ENCODE measurements around the gene OR11H7. TPM values are rescaled to one million over a fixed set of nuclear protein-coding genes. Genes with fewer than 3 reads are reported as not detected.
"Not testable (repeated sequence)": the region's sequence is repeated elsewhere in the genome, so short reads cannot be mapped to it uniquely, and the experiment has no call there.

OR11H7 gene
- total RNA-seq, 1 donor from 2014 or later: not detected

DNA sequence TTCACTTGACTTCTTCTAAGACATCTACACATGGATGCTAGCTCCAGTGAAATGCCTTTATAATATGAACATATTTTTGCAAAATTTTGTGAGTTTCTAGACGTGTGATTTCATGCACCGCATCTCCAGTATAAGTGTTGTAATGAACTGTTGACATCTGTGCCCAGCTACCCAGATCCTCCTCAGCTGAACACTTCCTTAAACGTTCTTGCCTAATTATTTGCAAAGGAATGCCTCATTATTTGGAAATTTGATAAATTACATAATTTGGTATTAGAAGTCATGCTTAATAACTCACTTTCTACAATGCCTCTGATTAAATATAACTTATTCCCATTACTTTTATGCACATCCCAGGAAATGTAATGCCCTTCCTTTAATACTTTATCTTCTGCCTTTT, 24.1 kb upstream of the OR11H7 start:
- TF ChIP-seq, protein P1, sequence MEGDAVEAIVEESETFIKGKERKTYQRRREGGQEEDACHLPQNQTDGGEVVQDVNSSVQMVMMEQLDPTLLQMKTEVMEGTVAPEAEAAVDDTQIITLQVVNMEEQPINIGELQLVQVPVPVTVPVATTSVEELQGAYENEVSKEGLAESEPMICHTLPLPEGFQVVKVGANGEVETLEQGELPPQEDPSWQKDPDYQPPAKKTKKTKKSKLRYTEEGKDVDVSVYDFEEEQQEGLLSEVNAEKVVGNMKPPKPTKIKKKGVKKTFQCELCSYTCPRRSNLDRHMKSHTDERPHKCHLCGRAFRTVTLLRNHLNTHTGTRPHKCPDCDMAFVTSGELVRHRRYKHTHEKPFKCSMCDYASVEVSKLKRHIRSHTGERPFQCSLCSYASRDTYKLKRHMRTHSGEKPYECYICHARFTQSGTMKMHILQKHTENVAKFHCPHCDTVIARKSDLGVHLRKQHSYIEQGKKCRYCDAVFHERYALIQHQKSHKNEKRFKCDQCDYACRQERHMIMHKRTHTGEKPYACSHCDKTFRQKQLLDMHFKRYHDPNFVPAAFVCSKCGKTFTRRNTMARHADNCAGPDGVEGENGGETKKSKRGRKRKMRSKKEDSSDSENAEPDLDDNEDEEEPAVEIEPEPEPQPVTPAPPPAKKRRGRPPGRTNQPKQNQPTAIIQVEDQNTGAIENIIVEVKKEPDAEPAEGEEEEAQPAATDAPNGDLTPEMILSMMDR (IDR thresholded peaks at IDR 0.05; ENCODE audit: insufficient read depth, low read length, severe bottlenecking): no peak
- Histone ChIP-seq H3K27me3 (ENCODE audit: control insufficient read depth, insufficient read depth, low read length) (no peaks in the 10 kb centered on the region), H3K4me3 (ENCODE audit: low read depth, low read length) (no peak overlapping the region), H3K36me3 (ENCODE audit: control insufficient read depth, insufficient read depth, low read length) (no peaks in the 10 kb centered on the region)
- FAIRE-seq (no peak), DNase-seq (ENCODE audit: low read depth) (no peak)

DNA sequence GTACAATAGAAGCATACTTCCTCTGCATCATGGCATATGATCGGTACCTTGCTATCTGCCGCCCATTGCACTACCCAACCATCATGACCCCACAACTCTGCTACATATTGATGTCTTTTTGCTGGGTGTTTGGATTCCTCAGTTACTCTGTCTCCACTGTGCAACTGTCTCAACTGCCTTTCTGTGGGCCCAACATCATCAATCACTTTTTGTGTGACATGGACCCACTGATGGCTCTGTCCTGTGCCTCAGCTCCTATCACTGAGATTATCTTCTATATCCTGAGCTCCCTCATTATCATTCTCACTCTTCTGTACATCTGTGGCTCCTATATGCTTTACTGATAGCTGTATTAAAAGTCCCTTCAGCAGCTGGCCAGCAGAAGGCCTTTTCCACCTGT, 19.2 kb upstream of the OR11H7 start:
- FAIRE-seq (peak; percentile 58), DNase-seq (ENCODE audit: low read depth) (no peak)
- Histone ChIP-seq H3K36me3 (ENCODE audit: control insufficient read depth, insufficient read depth, low read length) (no peaks in the 10 kb centered on the region), H3K27me3 (ENCODE audit: control insufficient read depth, insufficient read depth, low read length) (no peaks in the 10 kb centered on the region), H3K4me3 (ENCODE audit: low read depth, low read length) (no peak overlapping the region)
- TF ChIP-seq, protein P1 (IDR thresholded peaks at IDR 0.05; ENCODE audit: insufficient read depth, low read length, severe bottlenecking): no peak

DNA sequence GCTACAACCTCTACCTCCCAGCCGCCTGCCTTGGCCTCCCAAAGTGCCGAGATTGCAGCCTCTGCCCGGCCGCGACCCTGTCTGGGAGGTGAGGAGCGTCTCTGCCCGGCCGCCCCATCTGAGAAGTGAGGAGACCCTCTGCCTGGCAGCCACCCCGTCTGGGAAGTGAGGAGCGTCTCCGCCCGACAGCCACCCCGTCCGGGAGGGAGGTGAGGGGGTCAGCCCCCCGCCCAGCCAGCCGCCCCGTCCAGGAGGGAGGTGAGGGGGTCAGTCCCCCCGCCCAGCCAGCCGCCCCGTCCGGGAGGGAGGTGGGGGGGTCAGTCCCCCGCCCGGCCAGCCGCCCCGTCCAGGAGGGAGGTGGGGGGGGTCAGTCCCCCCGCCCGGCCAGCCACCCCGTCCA, 16.4 kb upstream of the OR11H7 start:
- H3K36me3 ChIP-seq (ENCODE audit: control insufficient read depth, insufficient read depth, low read length); DNase-seq (ENCODE audit: low read depth); H3K4me3 ChIP-seq (ENCODE audit: low read depth, low read length); FAIRE-seq; H3K27me3 ChIP-seq (ENCODE audit: control insufficient read depth, insufficient read depth, low read length): not testable (repeated sequence)

DNA sequence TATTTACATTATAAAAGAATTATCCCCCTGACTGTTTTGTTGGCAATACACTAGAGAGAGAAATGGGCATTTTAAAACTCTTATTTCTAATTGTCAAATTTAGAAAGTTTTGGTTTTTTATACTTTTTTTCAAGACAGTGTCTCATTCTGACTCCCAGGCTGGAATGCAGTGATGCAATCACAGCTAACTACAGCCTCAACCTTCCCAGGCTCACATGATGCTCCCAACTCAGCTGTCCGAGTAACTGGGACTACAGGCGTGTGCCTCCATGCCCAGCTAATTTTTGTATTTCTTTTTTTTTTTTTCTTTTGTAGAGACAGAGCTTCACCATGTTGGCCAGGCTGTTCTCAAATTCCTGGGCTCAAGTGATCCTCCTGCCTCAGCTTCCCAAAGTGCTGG, 13.6 kb upstream of the OR11H7 start:
- Histone ChIP-seq H3K27me3 (ENCODE audit: control insufficient read depth, insufficient read depth, low read length) (no peaks in the 10 kb centered on the region), H3K4me3 (ENCODE audit: low read depth, low read length) (no peak overlapping the region), H3K36me3 (ENCODE audit: control insufficient read depth, insufficient read depth, low read length) (no peaks in the 10 kb centered on the region)
- TF ChIP-seq, protein P1 (IDR thresholded peaks at IDR 0.05; ENCODE audit: insufficient read depth, low read length, severe bottlenecking): no peak
- peak; percentile 1 for DNase-seq (ENCODE audit: low read depth)
- no peak for FAIRE-seq

DNA sequence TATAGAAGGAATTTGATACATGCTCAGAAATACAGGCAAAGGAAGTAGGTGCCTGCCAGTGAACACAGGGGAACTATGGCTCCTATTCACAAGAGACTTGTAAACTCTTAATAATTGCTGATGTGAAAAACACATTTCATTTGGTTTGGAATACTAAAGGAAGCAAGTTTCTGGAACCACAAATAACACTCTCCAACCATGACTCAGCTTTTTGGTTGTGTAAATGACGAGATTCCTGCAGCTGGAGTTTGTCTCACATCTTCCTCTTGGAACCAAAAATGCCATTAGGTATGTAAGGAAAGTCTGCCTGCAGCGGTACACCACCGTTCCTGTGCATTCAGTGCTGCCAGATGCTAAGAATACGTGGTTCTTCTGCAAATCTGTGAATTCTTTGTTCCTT, 9.7 kb upstream of the OR11H7 start:
- FAIRE-seq (no peak), DNase-seq (ENCODE audit: low read depth) (no peak)
- Histone ChIP-seq H3K36me3 (ENCODE audit: control insufficient read depth, insufficient read depth, low read length) (no peaks in the 10 kb centered on the region), H3K27me3 (ENCODE audit: control insufficient read depth, insufficient read depth, low read length) (no peaks in the 10 kb centered on the region), H3K4me3 (ENCODE audit: low read depth, low read length) (no peak overlapping the region)
- TF ChIP-seq, protein P1 (IDR thresholded peaks at IDR 0.05; ENCODE audit: insufficient read depth, low read length, severe bottlenecking): no peak

DNA sequence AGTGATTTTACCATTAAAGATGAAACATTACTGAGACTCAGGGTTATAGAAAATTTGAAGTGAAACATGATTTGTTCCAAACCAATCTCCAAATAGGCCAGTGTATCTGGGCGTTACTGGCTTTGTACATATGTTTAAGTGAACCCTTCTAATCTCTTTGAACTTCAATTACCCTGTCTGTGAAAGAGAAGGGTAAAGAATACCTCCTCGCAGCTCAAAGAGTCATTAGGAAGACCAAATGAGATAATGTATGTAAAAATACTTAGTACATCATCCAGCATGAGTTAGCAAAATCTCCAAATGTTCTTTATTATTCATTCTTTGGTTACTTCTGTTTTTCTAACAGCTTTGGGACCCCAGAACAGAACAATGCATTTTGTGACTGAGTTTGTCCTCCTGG, 5.4 kb upstream of the OR11H7 start, which contains the start of gene OR11H6:
TSS of gene OR11H6 (plus strand) at position 301 of the 400 bp plus-strand sequence. CDS start at position 301, 0 bp downstream.
- Histone ChIP-seq H3K4me3 (ENCODE audit: low read depth, low read length) (no peak within 1 kb of the TSS), H3K36me3 (ENCODE audit: control insufficient read depth, insufficient read depth, low read length) (no peaks in the 10 kb centered on the region), H3K27me3 (ENCODE audit: control insufficient read depth, insufficient read depth, low read length) (no peaks in the 10 kb centered on the region)
- TF ChIP-seq, protein P1 (IDR thresholded peaks at IDR 0.05; ENCODE audit: insufficient read depth, low read length, severe bottlenecking): no peak
- no peak for DNase-seq (ENCODE audit: low read depth)
- FAIRE-seq: no peak

DNA sequence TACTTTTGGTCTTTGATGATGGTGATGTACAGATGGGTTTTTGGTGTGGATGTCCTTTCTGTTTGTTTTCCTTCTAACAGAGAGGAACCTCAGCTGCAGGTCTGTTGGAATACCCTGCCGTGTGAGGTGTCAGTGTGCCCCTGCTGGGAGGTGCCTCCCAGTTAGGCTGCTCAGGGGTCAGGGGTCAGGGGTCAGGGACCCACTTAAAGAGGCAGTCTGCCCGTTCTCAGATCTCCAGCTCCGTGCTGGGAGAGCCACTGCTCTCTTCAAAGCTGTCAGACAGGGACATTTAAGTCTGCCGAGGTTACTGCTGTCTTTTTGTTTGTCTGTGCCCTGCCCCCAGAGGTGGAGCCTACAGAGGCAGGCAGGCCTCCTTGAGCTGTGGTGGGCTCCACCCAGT, 6.6 kb downstream of the OR11H7 start:
- not testable (repeated sequence) for H3K36me3 ChIP-seq (ENCODE audit: control insufficient read depth, insufficient read depth, low read length); H3K4me3 ChIP-seq (ENCODE audit: low read depth, low read length); DNase-seq (ENCODE audit: low read depth); H3K27me3 ChIP-seq (ENCODE audit: control insufficient read depth, insufficient read depth, low read length); FAIRE-seq

Data from bronchial epithelial cell (primary cell).